Astrocyte (in vitro differentiated cells and primary cell): Measurements from ENCODE around the gene PTGER4. TPM values are rescaled to one million over a fixed set of nuclear protein-coding genes. Genes with fewer than 3 reads are reported as not detected.

ENCODE experiments used
- DNase-seq: peaks from one replicate; pipeline ENCODE4 v3.0.0-alpha.2; 2010; ENCODE audit warnings: low read depth
- FAIRE-seq: peaks from 2 replicates; lab custom pipeline; 2011; peaks lifted over from hg19 to GRCh38; lab: Jason Lieb, UNC
- H2AFZ ChIP-seq: 2 replicates; pipeline ENCODE4 v1.6.0; 2012; ENCODE audit warnings: low read depth, low read length, inconsistent platforms
- H3K27ac ChIP-seq: 2 replicates; pipeline ENCODE4 v1.5.1; 2011; ENCODE audit warnings: low read depth, low read length, inconsistent platforms
- H3K27me3 ChIP-seq: 2 replicates; pipeline ENCODE4 v1.6.0; 2011; ENCODE audit warnings: low read length, inconsistent platforms; ENCODE audit not compliant: insufficient read depth
- H3K36me3 ChIP-seq: 2 replicates; pipeline ENCODE4 v1.5.1; 2011; ENCODE audit warnings: low read length, inconsistent platforms; ENCODE audit not compliant: insufficient read depth
- H3K4me1 ChIP-seq: 2 replicates; pipeline ENCODE4 v1.5.1; 2011; ENCODE audit warnings: low read length, inconsistent platforms; ENCODE audit not compliant: insufficient read depth
- H3K4me2 ChIP-seq: 2 replicates; pipeline ENCODE4 v1.6.0; 2012; ENCODE audit warnings: low read length, inconsistent platforms
- H3K4me3 ChIP-seq: 2 replicates; pipeline ENCODE4 v1.5.1; 2011; ENCODE audit warnings: low read depth, mild to moderate bottlenecking, low read length, inconsistent platforms; ENCODE audit not compliant: insufficient read depth
- H3K79me2 ChIP-seq: 2 replicates; pipeline ENCODE4 v1.6.0; 2012; ENCODE audit warnings: mild to moderate bottlenecking, low read length, inconsistent platforms; ENCODE audit not compliant: insufficient read depth
- H3K9ac ChIP-seq: 2 replicates; pipeline ENCODE4 v1.6.0; 2012; ENCODE audit warnings: mild to moderate bottlenecking, low read length, inconsistent platforms
- H3K9me3 ChIP-seq: 2 replicates; pipeline ENCODE4 v1.5.1; 2012; ENCODE audit warnings: low read depth, mild to moderate bottlenecking, low read length, inconsistent platforms; ENCODE audit not compliant: insufficient read depth
- H4K20me1 ChIP-seq: 2 replicates; pipeline ENCODE4 v1.6.0; 2012; ENCODE audit warnings: low read length, inconsistent platforms; ENCODE audit not compliant: insufficient read depth
- H3K27ac Mint-ChIP-seq: one replicate; pipeline ENCODE4 v1.8.0; 2021; ENCODE audit warnings: mild to moderate bottlenecking, mixed read lengths; ENCODE audit not compliant: unreplicated experiment
- H3K27me3 Mint-ChIP-seq: one replicate; pipeline ENCODE4 v1.8.0; 2021; ENCODE audit warnings: low read depth, mixed read lengths; ENCODE audit not compliant: unreplicated experiment
- H3K36me3 Mint-ChIP-seq: one replicate; pipeline ENCODE4 v1.8.0; 2021; ENCODE audit warnings: low read depth, mixed read lengths; ENCODE audit not compliant: unreplicated experiment
- H3K4me1 Mint-ChIP-seq: one replicate; pipeline ENCODE4 v1.8.0; 2021; ENCODE audit warnings: low read depth, mixed read lengths; ENCODE audit not compliant: unreplicated experiment
- H3K4me3 Mint-ChIP-seq: one replicate; pipeline ENCODE4 v1.8.0; 2021; ENCODE audit warnings: mild to moderate bottlenecking, moderate library complexity, mixed read lengths; ENCODE audit not compliant: unreplicated experiment
- H3K9me3 Mint-ChIP-seq: one replicate; pipeline ENCODE4 v1.8.0; 2021; ENCODE audit warnings: mild to moderate bottlenecking, mixed read lengths; ENCODE audit not compliant: unreplicated experiment
- CTCF ChIP-seq: IDR thresholded peaks from 2 replicates; pipeline ENCODE4 v1.5.1; 2011; ENCODE audit warnings: low read depth, mild to moderate bottlenecking, inconsistent platforms, low read length, moderate library complexity; ENCODE audit not compliant: insufficient read depth
- EZH2 ChIP-seq: IDR thresholded peaks from 2 replicates; pipeline ENCODE4 v1.6.1; 2012; ENCODE audit warnings: mild to moderate bottlenecking, low read length, inconsistent platforms; ENCODE audit not compliant: insufficient read depth
- total RNA-seq: library from RNA; stranded (reverse); gene quantifications from 2 replicates; pipeline ENCODE4 v1.2.1, GENCODE V29; 2021

The PTGER4 gene
- total RNA-seq, 1 donor from 2014 or later: 8.6 TPM

GRCh38 chr5:40646266-40646665 lies 33.4 kb upstream of the PTGER4 start:
- FAIRE-seq: no peak
- peaks cover under 1% of the 10 kb centered on the region for H3K4me1 Mint-ChIP-seq

GRCh38 chr5:40648150-40648549 lies 31.6 kb upstream of the PTGER4 start:
- Mint-ChIP-seq H3K36me3 (no peaks in the 10 kb centered on the region), H3K27ac (no peak overlapping the region), H3K9me3 (peaks cover 5% of the 10 kb centered on the region), H3K4me3 (no peak overlapping the region), H3K4me1 (peaks cover under 1% of the 10 kb centered on the region), H3K27me3 (no peaks in the 10 kb centered on the region)
- Histone ChIP-seq H3K4me2 (no peak overlapping the region), H3K4me1 (no peaks in the 10 kb centered on the region), H3K79me2 (no peaks in the 10 kb centered on the region), H3K27ac (no peak overlapping the region), H3K27me3 (no peaks in the 10 kb centered on the region), H3K36me3 (no peaks in the 10 kb centered on the region), H3K9me3 (no peaks in the 10 kb centered on the region), H3K9ac (no peak overlapping the region), H3K4me3 (no peak overlapping the region), H2AFZ (no peak overlapping the region), H4K20me1 (no peaks in the 10 kb centered on the region)
- FAIRE-seq: no peak
- DNase-seq: no peak
- TF ChIP-seq CTCF: no peak
- no peak for TF ChIP-seq EZH2

More at GRCh38 chr5:40646266-40646665, 33.4 kb upstream of the PTGER4 start:
- no peak overlapping the region for H3K9ac ChIP-seq
- H3K27me3 ChIP-seq: no peaks in the 10 kb centered on the region
- no peak overlapping the region for H3K27ac ChIP-seq
- H3K4me2 ChIP-seq: no peak overlapping the region
- H3K36me3 ChIP-seq: no peaks in the 10 kb centered on the region
- TF ChIP-seq CTCF (no peak), EZH2 (no peak)
- H2AFZ ChIP-seq: no peak overlapping the region
- no peaks in the 10 kb centered on the region for H3K79me2 ChIP-seq
- H3K4me3 ChIP-seq: no peak overlapping the region
- H4K20me1 ChIP-seq: no peaks in the 10 kb centered on the region
- no peaks in the 10 kb centered on the region for H3K4me1 ChIP-seq
- Mint-ChIP-seq H3K36me3 (no peaks in the 10 kb centered on the region), H3K27me3 (no peaks in the 10 kb centered on the region), H3K27ac (no peak overlapping the region), H3K9me3 (peaks cover 5% of the 10 kb centered on the region), H3K4me3 (no peak overlapping the region)
- DNase-seq: no peak
- no peaks in the 10 kb centered on the region for H3K9me3 ChIP-seq

GRCh38 chr5:40649463-40650030 lies 30.2 kb upstream of the PTGER4 start:
- no peaks in the 10 kb centered on the region for H3K27me3 Mint-ChIP-seq
- Histone ChIP-seq H2AFZ (no peak overlapping the region), H3K36me3 (no peaks in the 10 kb centered on the region), H3K4me2 (no peak overlapping the region), H3K4me3 (no peak overlapping the region), H3K27me3 (no peaks in the 10 kb centered on the region), H4K20me1 (no peaks in the 10 kb centered on the region), H3K9me3 (no peaks in the 10 kb centered on the region), H3K27ac (no peak overlapping the region), H3K9ac (no peak overlapping the region), H3K79me2 (no peaks in the 10 kb centered on the region), H3K4me1 (no peaks in the 10 kb centered on the region)
- no peaks in the 10 kb centered on the region for H3K9me3 Mint-ChIP-seq
- FAIRE-seq (no peak), DNase-seq (no peak)
- no peaks in the 10 kb centered on the region for H3K36me3 Mint-ChIP-seq
- TF ChIP-seq CTCF: no peak
- no peak for TF ChIP-seq EZH2
- no peak overlapping the region for H3K27ac Mint-ChIP-seq
- peaks cover 4% of the 10 kb centered on the region for H3K4me1 Mint-ChIP-seq
- H3K4me3 Mint-ChIP-seq: no peak overlapping the region
